C4-2B (cell line): Measurements from ENCODE around the gene EIF4E2.

ENCODE experiments used
- ZFX ChIP-seq: fragments of 450-650 bp; IDR thresholded peaks from 2 replicates; pipeline ENCODE4 v1.6.1; 2017
- TF ChIP-seq, protein P1 (sequence below): fragments of 450-650 bp; conservative IDR thresholded peaks from 2 replicates; pipeline ENCODE4 v1.5.1; 2017; ENCODE audit warnings: mild to moderate bottlenecking

DNA sequence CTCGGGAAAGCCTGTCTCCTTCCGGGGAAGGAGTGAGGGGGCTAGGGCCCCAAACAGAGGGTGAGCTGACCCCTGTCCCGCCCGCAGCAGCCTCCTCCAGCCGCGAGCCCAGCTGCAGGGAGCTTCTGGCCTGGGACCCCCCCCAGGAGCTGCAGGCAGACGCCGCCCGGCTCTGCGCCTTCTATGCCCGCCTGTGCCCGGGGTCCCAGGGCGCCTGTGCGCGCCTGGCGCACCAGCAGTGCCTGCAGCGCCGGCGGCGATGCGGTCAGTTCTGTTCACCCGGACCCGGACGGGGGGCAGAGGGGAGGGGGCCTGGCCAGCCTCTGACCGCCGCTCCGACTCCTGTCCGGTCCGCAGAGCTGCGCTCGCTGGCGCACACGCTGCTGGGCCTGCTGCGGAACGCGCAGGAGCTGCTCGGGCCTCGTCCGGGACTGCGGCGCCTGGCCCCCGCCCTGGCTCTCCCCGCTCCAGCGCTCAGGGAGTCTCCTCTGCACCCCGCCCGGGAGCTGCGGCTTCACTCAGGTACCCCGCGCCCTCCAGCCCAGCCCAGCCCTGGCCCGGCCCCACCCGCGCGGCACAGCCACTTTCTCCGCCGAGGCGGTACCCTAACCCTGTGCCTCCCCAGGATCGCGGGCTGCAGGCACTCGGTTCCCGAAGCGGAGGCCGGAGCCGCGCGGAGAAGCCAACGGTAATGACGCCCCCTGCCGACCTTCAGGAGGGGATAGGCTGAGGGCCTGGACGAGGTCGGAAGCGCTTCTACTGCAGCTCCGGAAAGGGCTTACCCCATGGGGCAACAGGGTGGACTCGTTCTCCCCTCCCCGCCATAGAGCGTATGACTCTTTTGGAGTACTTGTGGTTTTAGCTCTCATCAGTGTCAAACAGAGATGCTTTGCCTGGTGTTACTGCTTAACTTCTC, 26.5 kb upstream of the EIF4E2 start:
- TF ChIP-seq, protein P1, sequence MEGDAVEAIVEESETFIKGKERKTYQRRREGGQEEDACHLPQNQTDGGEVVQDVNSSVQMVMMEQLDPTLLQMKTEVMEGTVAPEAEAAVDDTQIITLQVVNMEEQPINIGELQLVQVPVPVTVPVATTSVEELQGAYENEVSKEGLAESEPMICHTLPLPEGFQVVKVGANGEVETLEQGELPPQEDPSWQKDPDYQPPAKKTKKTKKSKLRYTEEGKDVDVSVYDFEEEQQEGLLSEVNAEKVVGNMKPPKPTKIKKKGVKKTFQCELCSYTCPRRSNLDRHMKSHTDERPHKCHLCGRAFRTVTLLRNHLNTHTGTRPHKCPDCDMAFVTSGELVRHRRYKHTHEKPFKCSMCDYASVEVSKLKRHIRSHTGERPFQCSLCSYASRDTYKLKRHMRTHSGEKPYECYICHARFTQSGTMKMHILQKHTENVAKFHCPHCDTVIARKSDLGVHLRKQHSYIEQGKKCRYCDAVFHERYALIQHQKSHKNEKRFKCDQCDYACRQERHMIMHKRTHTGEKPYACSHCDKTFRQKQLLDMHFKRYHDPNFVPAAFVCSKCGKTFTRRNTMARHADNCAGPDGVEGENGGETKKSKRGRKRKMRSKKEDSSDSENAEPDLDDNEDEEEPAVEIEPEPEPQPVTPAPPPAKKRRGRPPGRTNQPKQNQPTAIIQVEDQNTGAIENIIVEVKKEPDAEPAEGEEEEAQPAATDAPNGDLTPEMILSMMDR, result no peak
- no peak for TF ChIP-seq ZFX
